Naive thymus-derived CD4-positive, alpha-beta T cell (primary cell): Measurements from ENCODE around the gene METTL26. TPM values are rescaled to one million over a fixed set of nuclear protein-coding genes. Genes with fewer than 3 reads are reported as not detected.
A peak's percentile ranks its signal among the peaks of the same experiment; 100 is the strongest.

Experiments used
- ATAC-seq: fragments of 150-1000 bp; cut with Tn5 transposase; 2 replicates; pipeline ENCODE4 v1.10.0; 2021; ENCODE audit warnings: mild to moderate bottlenecking, moderate library complexity
- CTCF ChIA-PET: fragments of 350-600 bp; sonication (Branson Sonifier 250); formaldehyde crosslinking; loops from one replicate; lab custom pipeline; 2021; ENCODE audit warnings: antibody characterized with exemption; lab: Charles Lee
- POLR2A ChIA-PET: fragments of 350-600 bp; sonication (Branson Sonifier 250); formaldehyde crosslinking; loops from one replicate; lab custom pipeline; 2021; ENCODE audit warnings: antibody characterized with exemption, inconsistent platforms; lab: Charles Lee
- DNase-seq, 9 donors: peaks; one replicate each; pipeline versions ENCODE4 v3.0.0 to v3.0.0-alpha.2; 2020 to 2022; ENCODE audit warnings: mixed read lengths in 1 of 9
- H3K27ac ChIP-seq: one replicate; pipeline ENCODE4 v1.7.0; 2013; ENCODE audit warnings: mild to moderate bottlenecking, low read depth, low read length, moderate library complexity
- H3K27me3 ChIP-seq, 2 donors: one replicate each; pipeline ENCODE4 v1.7.0; 2013; ENCODE audit warnings: low read length in 2 of 2, mild to moderate bottlenecking in 2 of 2, moderate library complexity in 2 of 2; ENCODE audit not compliant: control insufficient read depth in 2 of 2, insufficient read depth in 2 of 2
- H3K36me3 ChIP-seq, 3 experiments: 1 replicate in 2 of 3; 2 replicates in 1 of 3; pipeline ENCODE4 v1.7.0; 2013; ENCODE audit warnings: low read length in 3 of 3, mild to moderate bottlenecking in 3 of 3, moderate library complexity in 1 of 3; ENCODE audit not compliant: insufficient read depth in 3 of 3, control insufficient read depth in 2 of 3
- H3K4me1 ChIP-seq, 2 donors: one replicate each; pipeline ENCODE4 v1.7.0; 2013; ENCODE audit warnings: low read length in 2 of 2, mild to moderate bottlenecking in 2 of 2, moderate library complexity in 1 of 2; ENCODE audit not compliant: control insufficient read depth in 2 of 2, insufficient read depth in 2 of 2
- H3K4me3 ChIP-seq: 2 replicates; pipeline ENCODE4 v1.7.0; 2013; ENCODE audit warnings: mild to moderate bottlenecking, low read length
- H3K9me3 ChIP-seq, 3 experiments: 1 replicate in 2 of 3; 2 replicates in 1 of 3; pipeline ENCODE4 v1.7.0; 2013; ENCODE audit warnings: low read length in 3 of 3; ENCODE audit not compliant: control insufficient read depth in 2 of 3
- H3K27ac Mint-ChIP-seq, 9 donors: one replicate each; pipeline ENCODE4 v1.8.0; 2020 to 2022; ENCODE audit warnings: mixed read lengths in 9 of 9, mild to moderate bottlenecking in 8 of 9, moderate library complexity in 5 of 9, inconsistent platforms in 2 of 9
- H3K27me3 Mint-ChIP-seq, 5 donors: one replicate each; pipeline ENCODE4 v1.8.0; 2021 to 2022; ENCODE audit warnings: mixed read lengths in 5 of 5, mild to moderate bottlenecking in 1 of 5
- H3K36me3 Mint-ChIP-seq, 5 donors: one replicate each; pipeline ENCODE4 v1.8.0; 2020 to 2022; ENCODE audit warnings: mixed read lengths in 5 of 5, mild to moderate bottlenecking in 3 of 5, inconsistent platforms in 1 of 5
- H3K4me1 Mint-ChIP-seq, 7 donors: one replicate each; pipeline ENCODE4 v1.8.0; 2020 to 2022; ENCODE audit warnings: mixed read lengths in 7 of 7, mild to moderate bottlenecking in 3 of 7, inconsistent platforms in 1 of 7
- H3K4me3 Mint-ChIP-seq, 10 donors: one replicate each; pipeline ENCODE4 v1.8.0; 2020 to 2022; ENCODE audit warnings: mild to moderate bottlenecking in 10 of 10, mixed read lengths in 10 of 10, moderate library complexity in 6 of 10, inconsistent platforms in 2 of 10
- H3K9me3 Mint-ChIP-seq, 11 donors: one replicate each; pipeline ENCODE4 v1.8.0; 2020 to 2022; ENCODE audit warnings: mixed read lengths in 11 of 11, mild to moderate bottlenecking in 4 of 11, inconsistent platforms in 1 of 11, moderate library complexity in 1 of 11
- intact Hi-C, 2 donors: fragments of 100-400 bp; cut with micrococcal nuclease; formaldehyde crosslinking; loops; one replicate each; pipeline ENCODE4 v1.15.1; 2023
- polyA plus RNA-seq, 2 donors: library from polyadenylated mRNA; unstranded; fragments of 300-500 nt; fragmentation: Illumina TruSeq; gene quantifications; one replicate each; pipeline ENCODE4 v1.2.3, GENCODE V29; 2021
- total RNA-seq, 6 experiments: library from RNA in 5 of 6; stranded (reverse) in 5 of 6; gene quantifications; 1 replicate in 5 of 6; 2 replicates in 1 of 6; pipeline ENCODE4 v1.2.3 and lab custom pipeline; 2021 to 2026

Gene METTL26
- total and polyA plus RNA-seq, 7 experiments from 2014 or later, result 41.7 to 97.5 (median 70.7) TPM

DNA sequence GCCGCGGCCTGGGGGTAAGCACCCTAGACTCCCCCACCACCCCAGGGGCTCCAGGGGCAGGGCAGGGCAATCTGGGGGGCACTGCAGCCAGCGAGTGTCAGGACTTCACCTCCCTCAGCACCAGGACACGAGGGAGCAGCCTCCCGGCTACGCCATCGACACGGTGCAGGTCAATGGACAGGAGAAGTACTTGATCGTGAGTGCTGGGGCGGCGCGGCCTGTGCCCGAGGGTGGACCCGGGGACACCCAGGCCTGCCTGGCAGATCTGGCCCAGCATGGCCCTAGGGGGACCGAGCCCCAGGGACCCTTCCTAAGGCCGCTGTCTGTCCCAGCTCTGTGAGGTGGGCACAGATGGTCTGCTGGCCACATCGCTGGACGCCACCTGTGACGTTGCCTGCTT is 36.3 kb upstream of the METTL26 start:
- intact Hi-C loops, result no loop called here
- Mint-ChIP-seq H3K27me3 (peaks cover 0 to 7% (median 0%) of the 10 kb centered on the region in 5 donors), H3K9me3 (no peaks in the 10 kb centered on the region), H3K4me1 (peaks cover 0 to 15% (median 9%) of the 10 kb centered on the region in 7 donors), H3K4me3 (no peak overlapping the region), H3K36me3 (peaks cover 0 to 10% (median 3%) of the 10 kb centered on the region in 5 donors), H3K27ac (no peak overlapping the region)
- DNase-seq (no peak), ATAC-seq (no peak)
- H3K36me3 ChIP-seq, result peaks cover 0 to 56% (median 3%) of the 10 kb centered on the region in 3 experiments
- H3K4me1 ChIP-seq, result peaks cover 3 to 4% of the 10 kb centered on the region in 2 donors
- ChIA-PET POLR2A (interaction anchor here (0.9 to 5.3 kb wide), 2 partner anchors 17 to 23 kb away, joined by 3 to 33 read pairs; partner anchors contain the start of gene WDR24), CTCF (no interaction called here)
- H3K9me3 ChIP-seq, result no peaks in the 10 kb centered on the region
- no peak overlapping the region for H3K27ac ChIP-seq
- no peak overlapping the region for H3K4me3 ChIP-seq
- no peaks in the 10 kb centered on the region for H3K27me3 ChIP-seq

DNA sequence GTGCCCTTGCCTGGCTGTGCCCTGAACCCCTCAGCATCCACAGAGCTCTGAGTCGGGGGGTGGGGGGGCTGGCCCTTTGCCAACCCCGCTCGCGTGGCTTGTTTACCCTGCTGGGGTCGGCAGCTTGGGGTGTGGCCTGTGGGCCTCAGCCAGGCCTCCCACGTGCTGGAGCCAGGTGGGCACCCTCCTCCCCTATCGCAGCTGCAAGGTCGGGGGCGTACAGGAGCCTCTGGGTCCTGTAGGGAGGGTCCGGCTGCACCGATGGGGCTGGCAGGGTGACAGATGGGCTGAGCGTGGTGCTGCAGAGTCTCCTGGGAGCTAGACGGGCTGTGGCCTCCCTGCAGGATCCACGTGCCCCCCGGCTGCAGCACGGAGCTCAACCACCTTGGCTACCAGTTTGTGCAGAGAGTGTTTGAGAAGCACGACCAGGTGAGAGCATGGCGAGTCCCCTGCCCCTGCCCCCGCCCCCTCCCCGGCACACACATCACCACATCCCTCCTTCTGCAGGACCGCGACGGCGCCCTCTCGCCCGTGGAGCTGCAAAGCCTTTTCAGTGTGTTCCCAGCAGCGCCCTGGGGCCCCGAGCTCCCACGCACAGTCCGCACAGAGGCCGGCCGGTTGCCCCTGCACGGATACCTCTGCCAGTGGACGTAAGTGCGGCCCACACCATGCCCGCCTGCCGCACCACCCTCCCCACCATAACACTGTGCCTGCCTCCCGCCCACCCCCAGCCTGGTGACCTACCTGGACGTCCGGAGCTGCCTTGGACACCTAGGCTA is 35.4 kb upstream of the METTL26 start:
- no peak overlapping the region for H3K27ac Mint-ChIP-seq
- ATAC-seq, result no peak

DNA sequence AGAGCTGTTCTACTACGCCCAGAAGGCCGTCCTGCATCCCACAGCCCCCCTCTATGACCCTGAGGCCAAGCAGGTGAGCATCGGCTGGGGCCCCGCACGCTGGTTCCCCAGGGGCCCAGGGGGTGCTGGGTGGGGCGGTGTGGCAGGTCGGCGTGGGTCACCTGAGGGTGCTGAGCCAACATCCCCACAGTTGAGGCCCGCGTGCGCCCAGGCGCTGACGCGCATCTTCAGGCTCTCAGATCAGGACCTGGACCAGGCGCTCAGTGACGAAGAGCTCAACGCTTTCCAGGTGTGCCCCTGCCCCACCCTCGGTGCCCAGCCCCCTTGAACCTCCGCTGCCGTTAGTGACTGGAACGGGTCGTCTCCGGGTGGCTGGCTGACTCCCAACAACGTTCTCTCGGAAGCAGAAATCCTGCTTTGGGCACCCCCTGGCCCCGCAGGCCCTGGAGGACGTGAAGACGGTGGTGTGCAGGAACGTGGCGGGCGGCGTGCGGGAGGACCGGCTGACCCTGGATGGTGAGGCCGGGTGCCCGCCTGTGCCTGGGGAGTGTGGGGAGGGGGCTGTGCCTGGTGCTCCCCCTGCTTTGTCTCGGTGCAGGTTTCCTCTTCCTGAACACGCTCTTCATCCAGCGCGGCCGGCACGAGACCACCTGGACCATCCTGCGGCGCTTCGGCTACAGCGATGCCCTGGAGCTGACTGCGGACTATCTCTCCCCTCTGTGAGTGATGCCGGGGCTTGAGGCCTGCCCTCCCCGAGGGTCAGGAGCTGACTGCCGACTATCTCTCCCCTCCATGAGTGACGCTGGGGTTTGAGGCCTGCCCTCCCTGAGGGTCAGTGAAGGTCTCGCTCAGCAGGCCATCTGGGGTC is 34.6 kb upstream of the METTL26 start:
- H3K27ac Mint-ChIP-seq, result no peak overlapping the region
- DNase-seq (no peak), ATAC-seq (no peak)
- peaks cover 0 to 12% (median 9%) of the 10 kb centered on the region in 7 donors for H3K4me1 Mint-ChIP-seq
- no peaks in the 10 kb centered on the region for H3K9me3 ChIP-seq
- peak overlapping the region in 8 of 10 donors; percentile 13 to 81 (median 24) for H3K4me3 Mint-ChIP-seq
- peaks cover 0 to 10% (median 3%) of the 10 kb centered on the region in 5 donors for H3K36me3 Mint-ChIP-seq
- peaks cover 9 to 12% of the 10 kb centered on the region in 2 donors for H3K4me1 ChIP-seq
- no peak overlapping the region for H3K27ac ChIP-seq
- intact Hi-C loops, result no loop called here
- peaks cover 0 to 7% (median 0%) of the 10 kb centered on the region in 5 donors for H3K27me3 Mint-ChIP-seq
- H3K36me3 ChIP-seq, result peaks cover 0 to 56% (median 3%) of the 10 kb centered on the region in 3 experiments
- ChIA-PET POLR2A (interaction anchor here (1.0 to 5.3 kb wide), 2 partner anchors 16 to 18 kb away, joined by 3 to 33 read pairs; partner anchors contain the start of gene WDR24), CTCF (no interaction called here)
- no peaks in the 10 kb centered on the region for H3K27me3 ChIP-seq
- no peaks in the 10 kb centered on the region for H3K9me3 Mint-ChIP-seq
- no peak overlapping the region for H3K4me3 ChIP-seq

More for the DNA sequence above, 35.4 kb upstream of the METTL26 start:
- Mint-ChIP-seq H3K9me3 (no peaks in the 10 kb centered on the region), H3K36me3 (peaks cover 0 to 10% (median 3%) of the 10 kb centered on the region in 5 donors), H3K4me3 (peak overlapping the region in 2 of 10 donors; percentile 8 to 37), H3K4me1 (peaks cover 0 to 12% (median 9%) of the 10 kb centered on the region in 7 donors), H3K27me3 (peaks cover 0 to 7% (median 0%) of the 10 kb centered on the region in 5 donors)
- ChIA-PET CTCF (no interaction called here), POLR2A (interaction anchor here (1.0 to 5.3 kb wide), 2 partner anchors 15 to 18 kb away, joined by 3 to 33 read pairs; partner anchors contain the start of gene WDR24)
- H3K4me3 ChIP-seq, result no peak overlapping the region
- peaks cover 0 to 56% (median 3%) of the 10 kb centered on the region in 3 experiments for H3K36me3 ChIP-seq
- intact Hi-C loops, result no loop called here
- no peak for DNase-seq
- H3K27ac ChIP-seq, result no peak overlapping the region
- no peaks in the 10 kb centered on the region for H3K27me3 ChIP-seq
- peaks cover 9 to 11% of the 10 kb centered on the region in 2 donors for H3K4me1 ChIP-seq
- H3K9me3 ChIP-seq, result no peaks in the 10 kb centered on the region

DNA sequence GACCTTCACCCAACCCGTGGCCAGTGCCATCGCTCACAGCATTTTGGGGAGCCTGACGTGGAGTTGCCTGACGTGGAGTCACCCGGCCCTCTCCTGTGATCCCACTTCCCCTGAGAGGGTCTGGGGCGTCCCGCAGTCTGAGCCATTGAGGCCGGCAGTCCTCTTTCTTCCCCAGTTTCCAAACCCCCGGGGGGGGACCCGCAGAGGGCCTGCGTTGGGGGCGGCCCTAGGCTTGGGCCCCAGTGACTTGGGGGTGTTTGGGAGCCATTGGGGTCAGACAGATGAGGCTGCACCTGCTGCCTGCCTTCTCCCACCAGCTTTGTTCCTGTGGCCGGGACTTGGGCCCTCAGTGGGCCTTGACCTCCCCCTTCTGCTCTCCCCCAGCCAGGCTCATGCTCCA is 33.6 kb upstream of the METTL26 start:
- Mint-ChIP-seq H3K27ac (peak overlapping the region in 2 of 9 donors; percentile 8 to 43), H3K9me3 (no peaks in the 10 kb centered on the region), H3K36me3 (peaks cover 0 to 10% (median 3%) of the 10 kb centered on the region in 5 donors), H3K27me3 (peaks cover 0 to under 1% (median 0%) of the 10 kb centered on the region in 5 donors), H3K4me1 (peaks cover 0 to 10% (median 6%) of the 10 kb centered on the region in 7 donors), H3K4me3 (peak overlapping the region in 9 of 10 donors; percentile 13 to 83 (median 58))
- ATAC-seq (no peak), DNase-seq (no peak)
- CTCF ChIA-PET, result no interaction called here
- Histone ChIP-seq H3K4me3 (no peak overlapping the region), H3K27ac (peak overlapping the region; percentile 3), H3K4me1 (peaks cover 9 to 12% of the 10 kb centered on the region in 2 donors), H3K9me3 (no peaks in the 10 kb centered on the region), H3K36me3 (peaks cover 0 to 56% (median 3%) of the 10 kb centered on the region in 3 experiments), H3K27me3 (no peaks in the 10 kb centered on the region)
- intact Hi-C loops, result loop anchor here in 1 of 2 donors (2.0 kb wide), 1 partner anchor 15 kb away; the partner anchor contains the start of gene JMJD8
- POLR2A ChIA-PET, result interaction anchor here (0.6 to 5.3 kb wide), 5 partner anchors 9 to 53 kb away, joined by 3 to 33 read pairs (median 5); partner anchors contain the start of genes WDR24 and WDR90

DNA sequence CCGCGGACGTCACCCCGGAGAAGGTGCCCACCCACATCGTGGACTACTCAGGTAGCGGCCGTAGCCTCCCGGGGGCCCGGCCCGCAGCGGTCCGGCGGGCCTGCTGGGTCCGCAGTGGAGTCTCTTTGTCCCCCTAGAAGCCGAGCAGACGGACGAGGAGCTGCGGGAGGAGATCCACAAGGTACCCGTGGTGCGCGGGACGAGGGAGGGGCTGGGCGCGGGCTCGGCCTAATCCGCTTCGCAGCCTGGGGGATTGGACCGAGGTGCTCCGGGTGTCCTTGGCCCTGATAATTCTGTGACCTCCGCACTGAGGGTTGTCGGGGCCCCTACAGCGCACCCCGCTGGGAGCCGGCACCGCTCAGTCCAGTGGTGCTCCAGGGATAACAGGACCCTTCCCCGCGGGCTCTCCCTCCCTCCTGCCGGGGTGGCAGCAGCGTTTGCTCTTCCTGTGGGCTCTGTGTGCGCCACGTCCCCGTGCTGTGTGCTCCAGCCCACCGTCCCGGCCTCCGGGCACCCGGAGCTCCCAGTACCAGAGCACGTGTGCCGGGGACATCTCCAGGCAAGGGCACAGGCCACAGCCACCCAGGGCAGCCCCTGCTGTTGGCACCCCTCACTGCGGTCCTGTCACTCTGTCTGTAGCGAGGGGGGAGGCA is 32.5 kb upstream of the METTL26 start:
- Mint-ChIP-seq H3K27ac (peak overlapping the region in 5 of 9 donors; percentile 58 to 85 (median 67)), H3K4me3 (peak overlapping the region; percentile 52 to 83 (median 78)), H3K36me3 (peaks cover 0 to 8% (median 3%) of the 10 kb centered on the region in 5 donors), H3K4me1 (peaks cover 0 to 10% (median 6%) of the 10 kb centered on the region in 7 donors), H3K9me3 (no peaks in the 10 kb centered on the region), H3K27me3 (no peaks in the 10 kb centered on the region)
- Histone ChIP-seq H3K4me3 (peak overlapping the region; percentile 42), H3K27me3 (no peaks in the 10 kb centered on the region), H3K9me3 (no peaks in the 10 kb centered on the region), H3K27ac (peak overlapping the region; percentile 75), H3K4me1 (peaks cover 9 to 12% of the 10 kb centered on the region in 2 donors), H3K36me3 (peaks cover 0 to 47% (median 3%) of the 10 kb centered on the region in 3 experiments)
- DNase-seq (no peak), ATAC-seq (no peak)
- intact Hi-C loops, result loop anchor here (1.0 to 2.0 kb wide), 7 partner anchors 11 to 32 kb away; partner anchors contain the start of genes JMJD8 (in 2 of the 2), METTL26 (in 2 of the 2), WDR24 (in 1 of the 2) and WDR90 (in 1 of the 2)
- POLR2A ChIA-PET, result interaction anchor here (0.6 to 5.3 kb wide), 12 partner anchors 8 to 144 kb away, joined by 3 to 33 read pairs (median 6); partner anchors contain the start of genes METTL26, STUB1, WDR24 and WDR90
- CTCF ChIA-PET, result interaction anchor here (1.1 to 1.3 kb wide), 2 partner anchors 11 to 31 kb away, joined by 3 to 4 read pairs; no protein-coding TSS in a partner anchor
